GM20431 (cell line): ENCODE data around the gene AADACL4.
"Not testable (repeated sequence)": the region's sequence is repeated elsewhere in the genome, so short reads cannot be mapped to it uniquely, and the experiment has no call there.

ENCODE experiments used
- in situ Hi-C: fragments of 300-500 bp; cut with MseI, MboI; formaldehyde crosslinking; loops from one replicate; pipeline ENCODE4 v1.15.0; 2020; ENCODE audit warnings: low sequenced_read_pairs; ENCODE audit not compliant: unreplicated experiment

The AADACL4 gene

GRCh38 chr1:12692967-12693782, 49.3 kb downstream of the AADACL4 start:
- in situ Hi-C loops: no loop called here

- in situ Hi-C loops: no loop called here
Measured at GRCh38 chr1:12696658-12697057, 52.8 kb downstream of the AADACL4 start.

GRCh38 chr1:12697397-12697796, 53.5 kb downstream of the AADACL4 start:
- in situ Hi-C loops: no loop called here

GRCh38 chr1:12703821-12704451, 60.1 kb downstream of the AADACL4 start:
- in situ Hi-C loops: no loop called here

- in situ Hi-C loops: no loop called here
Measured at GRCh38 chr1:12706061-12706460, 62.2 kb downstream of the AADACL4 start.

- in situ Hi-C loops: no loop called here
Measured at GRCh38 chr1:12708396-12709090, 64.7 kb downstream of the AADACL4 start.

GRCh38 chr1:12709091-12709491, 65.2 kb downstream of the AADACL4 start:
- in situ Hi-C loops: no loop called here

- in situ Hi-C loops: no loop called here
Measured at GRCh38 chr1:12709696-12710095, 65.8 kb downstream of the AADACL4 start.

- in situ Hi-C loops: no loop called here
Measured at GRCh38 chr1:12711536-12711935, 67.7 kb downstream of the AADACL4 start.

GRCh38 chr1:12712076-12712475, 68.2 kb downstream of the AADACL4 start:
- in situ Hi-C loops: no loop called here

GRCh38 chr1:12712929-12713328, 69.0 kb downstream of the AADACL4 start:
- in situ Hi-C loops: no loop called here

- in situ Hi-C loops: not testable (repeated sequence)
Measured at GRCh38 chr1:12713651-12714050, 69.8 kb downstream of the AADACL4 start.

GRCh38 chr1:12714710-12715475, 71.0 kb downstream of the AADACL4 start:
- in situ Hi-C loops: no loop called here

- in situ Hi-C loops: no loop called here
Measured at GRCh38 chr1:12715896-12716437, 72.1 kb downstream of the AADACL4 start, which contains the start of gene AADACL3. Gene AADACL3, plus strand, starts transcription at chr1:12716110. Its CDS starts 67 bp downstream, at chr1:12716177.
